ENCODE results near the gene ANKDD1B.

DNA sequence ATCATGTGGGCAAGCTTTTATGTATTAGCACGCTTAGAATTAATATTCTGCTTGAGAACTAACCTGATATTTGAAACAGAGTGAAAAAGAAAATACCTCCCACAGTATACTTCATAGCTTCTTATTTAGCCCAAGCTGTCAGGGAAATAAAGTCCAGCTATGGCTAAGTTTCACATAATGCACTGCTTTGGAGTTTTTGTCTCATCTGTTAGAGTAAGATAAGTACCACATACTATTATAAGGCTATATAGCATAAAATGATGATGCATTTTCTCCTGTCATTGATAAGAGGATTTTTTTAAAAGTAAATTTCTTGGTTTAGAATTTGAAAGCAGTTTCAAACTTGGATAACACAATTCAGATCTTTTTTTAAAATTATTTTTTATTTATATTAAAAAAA, 2.4 kb upstream of the ANKDD1B start:
- TF ChIP-seq, protein P1, sequence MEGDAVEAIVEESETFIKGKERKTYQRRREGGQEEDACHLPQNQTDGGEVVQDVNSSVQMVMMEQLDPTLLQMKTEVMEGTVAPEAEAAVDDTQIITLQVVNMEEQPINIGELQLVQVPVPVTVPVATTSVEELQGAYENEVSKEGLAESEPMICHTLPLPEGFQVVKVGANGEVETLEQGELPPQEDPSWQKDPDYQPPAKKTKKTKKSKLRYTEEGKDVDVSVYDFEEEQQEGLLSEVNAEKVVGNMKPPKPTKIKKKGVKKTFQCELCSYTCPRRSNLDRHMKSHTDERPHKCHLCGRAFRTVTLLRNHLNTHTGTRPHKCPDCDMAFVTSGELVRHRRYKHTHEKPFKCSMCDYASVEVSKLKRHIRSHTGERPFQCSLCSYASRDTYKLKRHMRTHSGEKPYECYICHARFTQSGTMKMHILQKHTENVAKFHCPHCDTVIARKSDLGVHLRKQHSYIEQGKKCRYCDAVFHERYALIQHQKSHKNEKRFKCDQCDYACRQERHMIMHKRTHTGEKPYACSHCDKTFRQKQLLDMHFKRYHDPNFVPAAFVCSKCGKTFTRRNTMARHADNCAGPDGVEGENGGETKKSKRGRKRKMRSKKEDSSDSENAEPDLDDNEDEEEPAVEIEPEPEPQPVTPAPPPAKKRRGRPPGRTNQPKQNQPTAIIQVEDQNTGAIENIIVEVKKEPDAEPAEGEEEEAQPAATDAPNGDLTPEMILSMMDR (IDR thresholded peaks at IDR 0.05; ENCODE audit: low read depth, low read length) = no peak
- no peak for TF ChIP-seq POLR2A (IDR thresholded peaks at IDR 0.05; ENCODE audit: extremely low read depth, insufficient read length)

Measured in NB4 (cell line).